ENCODE data around the gene LRRC8E.

The LRRC8E gene

GRCh38 chr19:7888145-7888825 is at the start of gene LRRC8E:
Gene LRRC8E (plus strand): TSS chr19:7888510. CDS start chr19:7895604, 7,094 bp downstream.
- peak; percentile 67 for DNase-seq

GRCh38 chr19:7839476-7839875 is 48.8 kb upstream of the LRRC8E start:
- no peak for DNase-seq

GRCh38 chr19:7840629-7841028 is 47.7 kb upstream of the LRRC8E start:
- DNase-seq = no peak

GRCh38 chr19:7841751-7842660 is 46.3 kb upstream of the LRRC8E start:
- DNase-seq = no peak

- no peak for DNase-seq
Observed at GRCh38 chr19:7842661-7843294, 45.5 kb upstream of the LRRC8E start.

GRCh38 chr19:7843521-7843920 is 44.8 kb upstream of the LRRC8E start:
- DNase-seq = no peak

- no peak for DNase-seq
Observed at GRCh38 chr19:7844405-7844804, 43.9 kb upstream of the LRRC8E start.

GRCh38 chr19:7844951-7845350 is 43.4 kb upstream of the LRRC8E start:
- no peak for DNase-seq

- DNase-seq = no peak
Observed at GRCh38 chr19:7845390-7846154, 42.7 kb upstream of the LRRC8E start.

- no peak for DNase-seq
Observed at GRCh38 chr19:7846155-7846646, 42.1 kb upstream of the LRRC8E start.

- DNase-seq = no peak
Observed at GRCh38 chr19:7847664-7848063, 40.6 kb upstream of the LRRC8E start.

GRCh38 chr19:7848779-7849457 is 39.4 kb upstream of the LRRC8E start:
- no peak for DNase-seq

- no peak for DNase-seq
Observed at GRCh38 chr19:7849631-7849999, 38.7 kb upstream of the LRRC8E start.

- no peak for DNase-seq
Observed at GRCh38 chr19:7850000-7850813, 38.1 kb upstream of the LRRC8E start.

- no peak for DNase-seq
Observed at GRCh38 chr19:7850945-7851622, 37.2 kb upstream of the LRRC8E start.

- DNase-seq = no peak
Observed at GRCh38 chr19:7851623-7852500, 36.4 kb upstream of the LRRC8E start.

GRCh38 chr19:7852851-7853769 is 35.2 kb upstream of the LRRC8E start:
- peak; percentile 80 for DNase-seq

- no peak for DNase-seq
Observed at GRCh38 chr19:7853770-7854128, 34.6 kb upstream of the LRRC8E start.
